Measurements from ENCODE around the gene ENG.

DNA sequence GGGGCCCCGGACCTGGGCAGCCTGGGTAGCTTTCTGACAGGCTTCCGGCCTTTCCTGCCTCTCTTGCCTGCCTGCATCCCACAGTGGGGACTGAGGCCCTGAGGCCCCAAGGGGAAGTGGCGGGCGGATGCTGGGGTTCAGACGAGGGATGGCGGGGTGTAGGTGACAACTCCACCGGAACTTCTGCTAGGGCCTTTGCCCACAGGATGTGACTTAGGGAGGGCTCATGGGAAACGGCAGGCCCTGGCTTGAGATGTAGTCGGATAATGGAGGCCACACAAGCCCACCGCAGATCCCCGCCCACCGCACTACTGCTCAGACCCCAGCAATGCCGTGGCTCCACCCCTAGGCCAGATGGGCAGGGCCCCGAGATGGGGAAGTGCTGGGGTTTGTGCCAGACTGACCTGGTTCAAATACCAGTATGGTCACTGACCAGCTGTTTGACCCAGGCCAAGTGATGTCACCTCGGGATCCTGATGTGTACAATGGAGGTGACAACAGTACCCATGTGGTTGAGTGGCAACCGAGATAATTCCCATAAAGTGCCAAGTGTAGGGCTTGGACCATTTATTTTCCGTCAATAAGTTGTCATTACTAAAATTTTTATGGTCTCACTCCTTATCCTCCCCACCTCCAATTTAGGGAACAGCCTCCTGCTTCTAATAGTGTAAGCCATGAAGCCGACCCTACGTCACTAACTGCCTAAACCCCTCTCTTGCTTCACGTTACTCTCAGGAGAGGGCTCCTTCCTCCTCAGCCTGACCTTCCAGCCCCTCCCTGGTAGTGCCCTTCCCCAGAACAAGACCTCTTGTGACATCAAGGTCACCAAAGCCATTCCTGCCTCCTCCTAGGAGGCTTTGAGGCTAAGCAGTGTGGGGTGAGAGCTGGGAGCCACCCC is 71.1 kb downstream of the ENG start:
- TF ChIP-seq, protein P1, sequence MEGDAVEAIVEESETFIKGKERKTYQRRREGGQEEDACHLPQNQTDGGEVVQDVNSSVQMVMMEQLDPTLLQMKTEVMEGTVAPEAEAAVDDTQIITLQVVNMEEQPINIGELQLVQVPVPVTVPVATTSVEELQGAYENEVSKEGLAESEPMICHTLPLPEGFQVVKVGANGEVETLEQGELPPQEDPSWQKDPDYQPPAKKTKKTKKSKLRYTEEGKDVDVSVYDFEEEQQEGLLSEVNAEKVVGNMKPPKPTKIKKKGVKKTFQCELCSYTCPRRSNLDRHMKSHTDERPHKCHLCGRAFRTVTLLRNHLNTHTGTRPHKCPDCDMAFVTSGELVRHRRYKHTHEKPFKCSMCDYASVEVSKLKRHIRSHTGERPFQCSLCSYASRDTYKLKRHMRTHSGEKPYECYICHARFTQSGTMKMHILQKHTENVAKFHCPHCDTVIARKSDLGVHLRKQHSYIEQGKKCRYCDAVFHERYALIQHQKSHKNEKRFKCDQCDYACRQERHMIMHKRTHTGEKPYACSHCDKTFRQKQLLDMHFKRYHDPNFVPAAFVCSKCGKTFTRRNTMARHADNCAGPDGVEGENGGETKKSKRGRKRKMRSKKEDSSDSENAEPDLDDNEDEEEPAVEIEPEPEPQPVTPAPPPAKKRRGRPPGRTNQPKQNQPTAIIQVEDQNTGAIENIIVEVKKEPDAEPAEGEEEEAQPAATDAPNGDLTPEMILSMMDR (IDR thresholded peaks at IDR 0.05 in 8 of 11, conservative IDR thresholded peaks at IDR 0.05 in 3 of 11), result peak in 3 of 11 experiments; percentile 19 to 22 (median 19)
- peak; percentile 91 to 94 (median 92) for TF ChIP-seq POLR2AphosphoS5 (IDR thresholded peaks at IDR 0.05)
